Measurements from ENCODE around the gene PIH1D1. TPM values are rescaled to one million over a fixed set of nuclear protein-coding genes. Genes with fewer than 3 reads are reported as not detected.

The PIH1D1 gene
- total RNA-seq, 1 experiment from 2014 or later = 166 TPM

DNA sequence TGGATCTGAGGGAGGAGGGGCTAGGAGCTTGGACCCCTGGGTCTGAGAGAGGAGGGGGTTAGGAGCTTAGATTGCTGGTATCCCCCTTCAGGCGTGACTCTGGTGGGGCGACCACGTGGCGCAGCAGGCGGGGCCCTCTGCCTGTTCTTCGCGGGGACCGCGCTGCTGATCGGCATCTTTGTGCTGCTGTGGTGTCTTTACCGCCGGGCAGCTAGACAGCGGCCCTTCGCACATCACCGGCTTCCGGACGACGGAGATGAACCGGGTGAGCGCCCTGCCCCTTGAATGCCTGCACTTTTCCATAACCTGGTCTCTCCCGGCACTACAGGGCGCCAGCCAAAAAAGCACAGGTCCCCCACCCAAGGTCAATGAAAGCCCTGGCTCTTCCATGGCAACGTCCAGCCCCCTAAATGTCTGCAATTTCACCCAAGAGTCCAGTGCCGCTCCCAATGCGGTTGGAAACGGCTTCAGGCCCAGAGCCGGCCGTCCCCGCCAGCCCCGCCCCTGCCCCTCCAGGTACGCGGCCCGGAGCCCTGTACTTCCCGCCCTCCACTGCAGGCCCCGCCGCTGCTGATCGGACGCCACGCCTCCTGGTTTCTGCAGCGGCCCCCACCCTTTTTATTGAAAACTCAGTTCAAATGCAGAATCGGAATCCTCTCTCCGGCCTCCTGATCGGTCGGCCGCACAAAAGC is 23.6 kb downstream of the PIH1D1 start:
- no peak overlapping the region for H3K27ac ChIP-seq (ENCODE audit: insufficient read length, low read depth, low read length)
- H2BK20ac ChIP-seq (ENCODE audit: low read depth, low read length, poor library complexity, severe bottlenecking) = no peak overlapping the region
- Mint-ChIP-seq H3K9me3 (peaks cover 4 to 5% of the 10 kb centered on the region in 2 experiments; a peak in 3 of 5 replicates), H3K27me3 (ENCODE audit: low read depth) (peaks cover 81% of the 10 kb centered on the region), H3K4me3 (peak overlapping the region; percentile 72 to 86), H3K36me3 (ENCODE audit: insufficient read depth in 1 of 3, low read depth in 3 of 3) (peaks cover 3 to 11% (median 6%) of the 10 kb centered on the region in 3 experiments), H3K27ac (peak overlapping the region; percentile 41 to 95 (median 86); a peak in 4 of 7 replicates), H3K4me1 (peaks cover 52 to 73% of the 10 kb centered on the region in 2 experiments)
- H3K14ac ChIP-seq (ENCODE audit: insufficient read depth, low read length) = 0 out of 2 replicates have a peak overlapping the region, but pooled peaks have one; percentile 49
- no peak overlapping the region for H3T11ph ChIP-seq (ENCODE audit: low read length)
- no peak overlapping the region for H4K5ac ChIP-seq (ENCODE audit: insufficient read length, low read depth, low read length)
- no peak overlapping the region for H2BK12ac ChIP-seq (ENCODE audit: insufficient read length, low read depth, low read length)
- peaks cover 22% of the 10 kb centered on the region for H3K23me2 ChIP-seq (ENCODE audit: insufficient read length, low read depth, low read length, poor library complexity, severe bottlenecking)
- TF ChIP-seq, protein P1, sequence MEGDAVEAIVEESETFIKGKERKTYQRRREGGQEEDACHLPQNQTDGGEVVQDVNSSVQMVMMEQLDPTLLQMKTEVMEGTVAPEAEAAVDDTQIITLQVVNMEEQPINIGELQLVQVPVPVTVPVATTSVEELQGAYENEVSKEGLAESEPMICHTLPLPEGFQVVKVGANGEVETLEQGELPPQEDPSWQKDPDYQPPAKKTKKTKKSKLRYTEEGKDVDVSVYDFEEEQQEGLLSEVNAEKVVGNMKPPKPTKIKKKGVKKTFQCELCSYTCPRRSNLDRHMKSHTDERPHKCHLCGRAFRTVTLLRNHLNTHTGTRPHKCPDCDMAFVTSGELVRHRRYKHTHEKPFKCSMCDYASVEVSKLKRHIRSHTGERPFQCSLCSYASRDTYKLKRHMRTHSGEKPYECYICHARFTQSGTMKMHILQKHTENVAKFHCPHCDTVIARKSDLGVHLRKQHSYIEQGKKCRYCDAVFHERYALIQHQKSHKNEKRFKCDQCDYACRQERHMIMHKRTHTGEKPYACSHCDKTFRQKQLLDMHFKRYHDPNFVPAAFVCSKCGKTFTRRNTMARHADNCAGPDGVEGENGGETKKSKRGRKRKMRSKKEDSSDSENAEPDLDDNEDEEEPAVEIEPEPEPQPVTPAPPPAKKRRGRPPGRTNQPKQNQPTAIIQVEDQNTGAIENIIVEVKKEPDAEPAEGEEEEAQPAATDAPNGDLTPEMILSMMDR (conservative IDR thresholded peaks at IDR 0.05) = no peak
- DNase-seq = peak; percentile 89
- H3K18ac ChIP-seq (ENCODE audit: insufficient read length, low read depth, low read length) = no peak overlapping the region
- no peak overlapping the region for H2BK5ac ChIP-seq (ENCODE audit: insufficient read length, low read length)
- no peak overlapping the region for H2BK15ac ChIP-seq (ENCODE audit: low read depth, low read length)
- H3K23ac ChIP-seq (ENCODE audit: insufficient read length, low read depth, low read length) = no peak overlapping the region
- H3K4ac ChIP-seq (ENCODE audit: low read depth, low read length) = no peak overlapping the region
- H3K9me3 ChIP-seq (ENCODE audit: control insufficient read depth, low read depth, low read length) = no peaks in the 10 kb centered on the region
- H4K20me1 ChIP-seq (ENCODE audit: control insufficient read depth, insufficient read depth, insufficient read length) = no peaks in the 10 kb centered on the region
- peak overlapping the region; percentile 53 for H3K4me2 ChIP-seq (ENCODE audit: insufficient read depth, insufficient read length, low read length)
- no peak overlapping the region for H3K56ac ChIP-seq (ENCODE audit: insufficient read length, low read depth, low read length)
- no peak overlapping the region for H2AK5ac ChIP-seq (ENCODE audit: insufficient read length, low read length)
- peaks cover 18% of the 10 kb centered on the region; the same call in 1 of the 2 replicates for H3K27me3 ChIP-seq (ENCODE audit: insufficient read depth, low read length)
- no CpG with 5 or more reads among the region's 45 CpGs for WGBS (ENCODE audit: extremely low coverage, insufficient read length, low lambda C conversion rate)
- H3K79me1 ChIP-seq (ENCODE audit: insufficient read depth, low read depth, low read length, poor library complexity, severe bottlenecking) = no peaks in the 10 kb centered on the region
- H4K8ac ChIP-seq (replicated peaks; ENCODE audit: insufficient read length, low read depth, low read length) = no peak overlapping the region
- no peak overlapping the region for H3K9ac ChIP-seq (ENCODE audit: extremely low read depth, insufficient read length, low read length)
- H3K4me1 ChIP-seq (ENCODE audit: insufficient read depth, low read length) = peaks cover 2% of the 10 kb centered on the region
- H2AFZ ChIP-seq (ENCODE audit: low read length) = no peak overlapping the region
- H4K91ac ChIP-seq (ENCODE audit: insufficient read length, low read depth, low read length) = no peak overlapping the region
- no peaks in the 10 kb centered on the region for H3K79me2 ChIP-seq (ENCODE audit: insufficient read depth, low read length)
- H2BK120ac ChIP-seq (ENCODE audit: low read depth, low read length, poor library complexity, severe bottlenecking) = no peak overlapping the region

All from H9 (cell line).